Activated CD4-positive, alpha-beta T cell treated with anti-CD3 and anti-CD28 coated beads, Interleukin-2, Interleukin-4, amounts not matched to agents 100 ng/mL and 50 ng/mL, durations not matched to agents 16 hours and 8 hours (primary cell): Measurements from ENCODE around the gene TNRC18.
"Not testable (repeated sequence)": the region's sequence is repeated elsewhere in the genome, so short reads cannot be mapped to it uniquely, and the experiment has no call there.

Source experiments
- DNase-seq: peaks from one replicate; pipeline ENCODE4 v3.0.0-alpha.2; 2020; ENCODE audit warnings: low spot score

TNRC18 gene

DNA sequence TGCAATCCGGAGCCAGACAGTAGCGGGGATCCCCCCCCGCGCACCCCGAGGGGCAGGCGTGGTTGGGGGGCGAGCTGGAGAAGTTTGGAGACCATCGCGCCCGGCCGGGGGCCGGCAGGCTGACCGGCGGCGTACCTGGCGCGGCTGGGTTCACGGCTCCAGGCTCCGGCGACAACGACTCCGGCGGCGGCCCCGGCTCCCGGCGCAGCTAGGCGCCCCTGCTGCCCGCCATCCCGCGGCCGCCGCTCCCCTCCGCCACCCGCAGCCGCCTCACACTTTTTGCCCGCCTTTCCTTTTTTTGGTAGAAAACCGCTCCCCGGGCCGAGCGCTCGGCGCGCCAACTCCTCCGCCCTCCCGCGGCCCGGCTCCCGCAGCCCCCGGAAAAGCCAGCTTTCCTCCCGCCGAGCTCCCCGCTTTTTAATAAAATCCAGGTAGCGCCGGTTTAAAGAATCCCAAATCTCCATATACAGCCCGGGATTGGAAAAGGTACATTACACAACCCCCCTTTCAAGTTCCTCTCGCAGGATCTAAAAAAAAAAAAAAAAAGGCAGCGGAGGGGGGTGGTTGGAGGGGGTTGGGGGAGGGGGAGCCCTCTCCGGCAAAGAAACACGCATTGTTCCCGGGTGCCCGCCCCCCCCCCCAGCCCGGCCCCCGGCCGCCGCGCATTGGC, at the start of gene TNRC18:
Gene TNRC18, minus strand, starts transcription at position 529 of the 670 bp plus-strand sequence. CDS start 2,588 bp downstream, outside the sequence.
- peak; percentile 17 for DNase-seq

- DNase-seq, result no peak
Measured at GRCh38 chr7:5472432-5473315, 49.0 kb upstream of the TNRC18 start.

DNA sequence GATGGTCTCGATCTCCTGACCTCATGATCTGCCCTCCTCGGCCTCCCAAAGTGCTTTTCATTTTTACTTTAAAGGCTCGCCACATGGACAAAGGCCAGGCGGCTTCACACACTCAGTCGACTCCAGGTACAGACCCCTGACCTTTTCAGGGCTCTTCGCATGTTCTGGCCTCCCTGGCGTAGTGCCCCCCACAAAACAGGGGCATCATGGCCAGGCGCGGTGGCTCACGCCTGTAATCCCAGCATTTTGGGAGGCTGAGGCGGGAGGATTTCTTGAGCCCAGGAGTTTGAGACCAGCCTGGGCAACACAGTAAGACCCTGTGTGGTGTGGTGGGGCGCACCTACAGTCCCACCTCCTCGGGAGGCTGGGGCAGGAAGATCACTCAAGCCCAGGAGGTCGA, 48.0 kb upstream of the TNRC18 start:
- DNase-seq, result not testable (repeated sequence)

- DNase-seq, result no peak
Measured at GRCh38 chr7:5470816-5471215, 47.2 kb upstream of the TNRC18 start.

DNA sequence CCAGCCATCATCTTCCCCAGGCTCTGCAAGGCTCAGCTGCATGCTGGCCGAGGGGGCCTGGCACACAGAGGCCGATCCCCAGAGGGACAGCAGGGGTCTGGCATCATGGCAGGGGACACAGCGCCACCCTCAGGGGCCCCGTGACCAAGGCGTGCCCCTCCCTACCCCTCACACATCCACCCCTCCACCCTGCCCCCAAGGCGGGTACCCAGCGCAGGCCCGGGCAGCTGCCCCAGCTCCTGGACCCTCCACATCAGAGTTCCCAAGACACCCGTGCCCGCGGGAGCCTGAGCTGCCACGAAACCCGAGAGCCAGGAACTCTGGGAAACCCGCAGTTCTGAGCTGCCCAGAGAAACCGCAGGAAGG, 46.5 kb upstream of the TNRC18 start:
- DNase-seq, result no peak

DNA sequence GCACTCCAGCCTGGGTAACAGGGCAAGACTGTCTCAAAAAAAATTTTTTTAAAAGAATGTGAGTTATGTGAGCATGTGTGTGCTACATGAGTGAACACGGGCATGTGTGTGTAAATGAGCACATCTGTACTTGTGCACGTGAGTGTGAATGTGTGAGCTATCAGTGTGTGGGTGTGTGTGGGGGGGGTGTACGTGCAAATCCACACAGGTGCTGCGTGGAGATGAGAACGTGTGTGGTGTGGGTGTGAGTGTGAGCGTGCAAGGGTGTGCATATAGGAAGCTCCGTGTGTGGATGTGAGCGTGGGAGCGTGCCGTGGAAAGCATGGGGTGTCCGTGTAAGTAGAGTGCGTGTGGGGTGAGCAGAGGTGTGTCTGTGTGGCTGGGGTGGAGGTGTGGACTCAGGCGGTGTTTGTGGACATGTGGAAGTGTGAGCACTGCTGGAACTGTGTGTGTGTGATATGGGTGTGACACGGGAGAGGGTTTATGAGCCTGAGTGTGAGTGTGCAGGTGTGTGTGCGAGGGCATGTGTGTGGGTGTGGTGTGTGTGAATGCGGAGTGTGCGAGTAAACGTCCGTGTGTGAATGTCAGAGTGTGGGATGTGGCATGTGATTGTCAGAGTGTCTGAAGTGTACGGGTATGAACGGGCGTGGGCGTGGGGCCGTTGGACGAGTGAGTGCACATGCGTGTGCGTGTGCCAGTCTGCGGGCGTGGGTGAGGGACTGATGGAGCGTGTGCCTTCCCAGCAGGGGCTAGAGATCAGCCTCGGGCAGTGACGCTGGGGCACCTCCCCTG, 45.9 kb upstream of the TNRC18 start:
- no peak for DNase-seq

GRCh38 chr7:5467645-5468044, 44.0 kb upstream of the TNRC18 start:
- DNase-seq, result no peak

- no peak for DNase-seq
Measured at GRCh38 chr7:5466551-5466950, 42.9 kb upstream of the TNRC18 start.

- DNase-seq, result no peak
Measured at GRCh38 chr7:5463031-5463430, 39.4 kb upstream of the TNRC18 start.

DNA sequence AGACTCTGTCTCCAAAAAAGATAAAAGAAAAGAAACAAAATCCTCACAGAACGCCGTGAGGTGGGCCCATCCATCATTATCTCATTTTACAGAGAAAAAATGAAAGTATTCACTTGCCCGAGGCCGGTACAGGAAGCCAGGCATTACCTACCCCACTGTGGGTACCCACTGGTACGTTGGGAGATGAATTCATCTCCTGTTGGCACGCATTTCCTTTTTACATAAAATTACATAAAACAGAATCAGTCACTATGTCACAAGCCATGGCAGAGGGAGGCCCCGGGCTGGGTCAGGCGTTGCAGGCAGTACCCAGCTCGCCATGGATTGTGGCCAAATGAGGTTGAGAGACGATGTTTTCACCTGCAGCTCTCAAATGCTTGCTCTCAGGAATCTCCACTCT, 38.6 kb upstream of the TNRC18 start:
- peak; percentile 10 for DNase-seq

GRCh38 chr7:5458921-5459480, 35.4 kb upstream of the TNRC18 start:
- no peak for DNase-seq

DNA sequence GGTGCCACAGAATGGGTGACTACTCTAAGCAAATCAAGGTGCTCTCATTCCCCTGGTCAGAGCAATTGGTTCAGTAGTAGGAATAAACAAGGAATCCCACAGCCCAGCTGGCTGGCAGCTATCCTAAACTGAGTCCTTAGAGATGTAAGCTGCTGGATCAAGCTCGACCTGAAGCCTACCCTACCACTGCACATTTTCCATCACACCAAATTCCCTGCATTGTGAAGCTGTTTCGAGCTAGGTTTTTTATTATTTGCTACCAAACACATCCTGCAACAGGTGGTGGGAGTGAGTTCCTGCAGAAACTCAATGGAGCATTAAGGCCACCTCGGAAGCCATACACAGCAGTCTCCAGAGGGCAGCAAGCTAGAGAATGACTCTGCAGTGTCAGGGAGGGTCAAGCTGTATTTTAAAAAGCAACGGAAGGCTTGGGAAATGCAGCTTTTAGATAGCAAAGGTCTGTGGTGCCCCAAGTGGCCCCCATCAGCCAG, 33.7 kb upstream of the TNRC18 start:
- no peak for DNase-seq

DNA sequence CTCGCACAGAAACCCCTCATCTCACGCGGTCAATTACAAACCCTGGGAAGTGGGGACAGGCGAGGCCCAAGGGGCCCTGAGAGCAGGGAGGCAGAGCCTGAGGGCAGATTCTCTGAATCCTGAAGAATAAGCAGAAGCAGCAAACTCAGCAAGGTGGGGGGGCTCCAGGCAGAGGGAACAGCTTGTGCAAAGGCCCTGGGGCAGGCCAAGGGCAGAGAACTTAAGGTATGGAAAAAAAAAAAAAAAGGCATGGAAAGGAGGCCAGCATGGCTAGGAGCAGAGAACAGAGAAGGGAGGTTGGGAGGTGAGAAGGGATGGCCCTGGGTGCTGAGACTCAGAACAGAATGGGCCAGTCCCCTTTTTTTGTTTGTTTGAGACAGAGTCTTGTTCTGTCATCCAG, 32.8 kb upstream of the TNRC18 start:
- DNase-seq, result no peak

- no peak for DNase-seq
Measured at GRCh38 chr7:5455581-5456219, 32.1 kb upstream of the TNRC18 start.

GRCh38 chr7:5455175-5455574, 31.5 kb upstream of the TNRC18 start:
- DNase-seq, result no peak

DNA sequence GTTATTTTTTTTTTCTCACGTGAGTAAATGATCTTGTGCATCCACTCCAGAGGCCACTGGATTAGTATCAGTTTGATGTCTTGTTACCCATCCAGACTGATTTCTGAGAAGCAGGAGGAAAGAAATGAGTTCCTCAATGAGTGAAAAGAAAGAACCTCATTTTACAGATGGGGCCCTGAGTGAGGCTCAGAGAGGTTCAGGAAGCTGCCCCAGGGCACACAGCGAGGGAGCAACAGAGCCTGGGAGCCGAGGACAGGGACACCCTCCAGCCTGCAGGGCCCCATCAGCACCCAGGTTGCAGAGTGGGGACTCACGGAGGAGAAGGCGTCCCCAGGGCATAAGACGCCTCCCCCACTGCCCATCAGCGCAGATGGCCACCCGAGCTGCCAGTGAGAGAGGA, 30.9 kb upstream of the TNRC18 start:
- DNase-seq, result no peak

DNA sequence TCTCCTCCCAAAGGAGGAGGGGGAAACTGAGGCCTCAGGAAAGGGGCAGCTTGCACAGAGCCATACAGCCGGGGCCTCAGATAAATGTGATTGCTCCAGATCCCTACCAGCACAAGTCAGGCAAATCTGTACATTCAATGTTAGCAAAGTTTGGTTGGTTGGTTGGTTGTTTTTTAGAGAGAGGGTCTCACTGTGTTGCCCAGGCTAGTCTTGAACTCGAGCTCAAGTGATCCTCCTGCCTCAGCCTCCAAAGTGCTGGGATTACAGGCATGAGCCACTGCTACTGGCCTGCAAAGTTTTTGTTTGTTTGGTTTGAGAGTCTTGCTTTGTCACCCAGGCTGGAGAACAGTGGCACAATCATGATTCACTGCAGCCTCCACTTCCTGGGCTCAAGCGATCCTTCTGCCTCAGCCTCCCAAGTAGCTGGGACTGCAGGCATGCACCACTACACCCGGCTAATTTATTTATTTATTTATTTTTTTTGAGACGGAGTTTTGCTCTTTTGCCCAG, 30.0 kb upstream of the TNRC18 start:
- no peak for DNase-seq

DNA sequence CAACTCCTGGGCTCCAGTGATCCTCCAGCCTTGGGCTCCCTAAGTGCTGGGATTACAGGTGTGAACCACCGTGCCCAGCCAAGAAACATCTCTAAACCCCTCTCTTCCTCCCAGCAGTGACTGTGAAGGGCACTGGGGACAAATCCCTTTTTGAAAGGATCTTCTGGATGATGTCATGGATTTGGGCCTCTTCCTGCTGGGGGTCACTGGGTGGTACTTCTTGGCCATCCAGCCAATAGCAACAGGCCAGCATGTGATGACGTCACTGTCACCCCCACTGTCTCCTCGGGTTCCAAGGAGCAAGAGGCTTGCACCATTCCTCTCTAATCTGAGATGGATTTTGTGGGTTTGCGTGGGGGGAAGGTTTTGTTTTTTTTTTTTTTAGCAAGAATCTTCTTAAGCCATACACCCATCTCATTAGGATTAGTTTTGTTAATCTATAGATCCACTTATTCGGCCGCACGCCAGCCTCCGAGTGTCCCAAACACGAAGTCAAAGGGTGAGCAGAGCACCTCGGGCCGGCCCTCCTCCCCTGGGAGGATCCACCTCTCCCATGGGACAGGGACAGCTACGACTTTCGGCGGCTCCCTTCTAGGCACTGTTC, 29.4 kb upstream of the TNRC18 start:
- no peak for DNase-seq

GRCh38 chr7:5452470-5452899, 28.9 kb upstream of the TNRC18 start:
- no peak for DNase-seq

DNA sequence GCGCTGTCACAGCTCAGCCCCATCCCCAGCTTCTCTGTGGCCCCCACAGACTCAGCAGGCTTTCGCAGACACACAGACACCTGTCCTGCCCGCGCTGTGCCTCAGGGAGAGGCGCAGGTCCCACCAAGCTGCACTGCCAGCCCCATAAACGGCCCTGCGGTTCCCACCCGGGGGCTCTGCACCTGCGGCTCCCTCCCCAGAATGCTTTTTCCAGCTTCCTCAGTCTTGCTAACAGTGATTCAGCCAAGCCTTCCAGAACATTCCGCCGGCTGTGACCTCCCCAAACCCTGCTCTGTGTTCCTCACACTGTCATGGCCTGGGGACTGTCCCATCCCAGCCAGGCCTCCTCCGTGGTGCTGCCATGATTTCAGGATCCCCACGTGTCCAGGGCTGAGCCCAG, 27.8 kb upstream of the TNRC18 start:
- no peak for DNase-seq
